Loucy (cell line): Measurements from ENCODE around the gene PRDM2.
A peak's percentile ranks its signal among the peaks of the same experiment; 100 is the strongest.

Experiments
- CTCF ChIP-seq: fragments of 200-600 bp; sonication (generic); conservative IDR thresholded peaks from 2 replicates; pipeline ENCODE4 v1.5.1; 2014; ENCODE audit warnings: mild to moderate bottlenecking, antibody characterized with exemption, low read length
- EZH2phosphoT487 ChIP-seq: fragments of 200-600 bp; IDR thresholded peaks from 2 replicates; pipeline ENCODE4 v1.6.1; 2018; ENCODE audit warnings: antibody characterized with exemption, mild to moderate bottlenecking, moderate library complexity, borderline replicate concordance

- TF ChIP-seq CTCF, result peak; percentile 60
- no peak for TF ChIP-seq EZH2phosphoT487
These were observed 107.2 kb downstream of the PRDM2 start for GRCh38 chr1:13807209-13807608.
